Dedifferentiated amniotic fluid mesenchymal stem cell (primary cell): ENCODE results near the gene SLC16A10.
"Not testable (repeated sequence)": the region's sequence is repeated elsewhere in the genome, so short reads cannot be mapped to it uniquely, and the experiment has no call there.

Experiments
- DNase-seq: peaks from one replicate; pipeline ENCODE4 v3.0.0-alpha.2; 2016; ENCODE audit errors: extremely low spot score

The SLC16A10 gene, protein sequence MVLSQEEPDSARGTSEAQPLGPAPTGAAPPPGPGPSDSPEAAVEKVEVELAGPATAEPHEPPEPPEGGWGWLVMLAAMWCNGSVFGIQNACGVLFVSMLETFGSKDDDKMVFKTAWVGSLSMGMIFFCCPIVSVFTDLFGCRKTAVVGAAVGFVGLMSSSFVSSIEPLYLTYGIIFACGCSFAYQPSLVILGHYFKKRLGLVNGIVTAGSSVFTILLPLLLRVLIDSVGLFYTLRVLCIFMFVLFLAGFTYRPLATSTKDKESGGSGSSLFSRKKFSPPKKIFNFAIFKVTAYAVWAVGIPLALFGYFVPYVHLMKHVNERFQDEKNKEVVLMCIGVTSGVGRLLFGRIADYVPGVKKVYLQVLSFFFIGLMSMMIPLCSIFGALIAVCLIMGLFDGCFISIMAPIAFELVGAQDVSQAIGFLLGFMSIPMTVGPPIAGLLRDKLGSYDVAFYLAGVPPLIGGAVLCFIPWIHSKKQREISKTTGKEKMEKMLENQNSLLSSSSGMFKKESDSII

DNA sequence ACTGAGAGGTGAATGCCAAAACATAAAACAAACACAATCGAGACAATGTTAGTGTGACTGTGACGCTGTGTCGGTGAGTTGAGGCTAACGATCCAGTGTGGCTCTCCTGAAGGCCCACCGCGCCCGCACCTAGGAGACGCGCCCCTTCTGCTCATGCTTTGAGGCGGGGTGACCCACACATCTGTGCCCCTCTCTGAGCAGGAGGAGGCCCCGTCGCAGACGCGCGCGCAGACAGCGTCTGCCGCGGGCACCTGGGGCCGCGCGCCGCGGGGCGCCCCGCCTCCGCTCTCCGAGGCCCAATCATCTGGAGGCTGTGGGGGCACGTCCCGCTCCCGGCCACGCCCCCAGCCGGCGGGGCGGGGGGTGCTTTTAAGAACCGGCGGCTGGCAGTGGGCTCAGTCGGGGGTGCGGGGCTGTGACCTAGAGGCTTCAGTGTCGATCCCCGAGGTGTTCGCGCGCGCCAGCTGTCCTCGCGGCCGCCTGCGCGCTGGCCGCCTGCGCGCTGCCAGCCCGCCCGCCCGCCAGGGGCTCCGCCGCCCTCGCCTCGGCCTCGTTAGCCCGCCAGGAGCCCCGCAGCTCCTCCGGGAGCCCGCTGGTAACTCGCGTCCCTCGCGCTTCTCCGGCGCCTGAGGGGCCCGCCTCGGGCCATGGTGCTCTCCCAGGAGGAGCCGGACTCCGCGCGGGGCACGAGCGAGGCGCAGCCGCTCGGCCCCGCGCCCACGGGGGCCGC is at the start of gene SLC16A10:
Gene SLC16A10 (plus strand): TSS at position 398 of the 730 bp plus-strand sequence. CDS start 250 bp downstream, at position 648.
- DNase-seq, result no peak

DNA sequence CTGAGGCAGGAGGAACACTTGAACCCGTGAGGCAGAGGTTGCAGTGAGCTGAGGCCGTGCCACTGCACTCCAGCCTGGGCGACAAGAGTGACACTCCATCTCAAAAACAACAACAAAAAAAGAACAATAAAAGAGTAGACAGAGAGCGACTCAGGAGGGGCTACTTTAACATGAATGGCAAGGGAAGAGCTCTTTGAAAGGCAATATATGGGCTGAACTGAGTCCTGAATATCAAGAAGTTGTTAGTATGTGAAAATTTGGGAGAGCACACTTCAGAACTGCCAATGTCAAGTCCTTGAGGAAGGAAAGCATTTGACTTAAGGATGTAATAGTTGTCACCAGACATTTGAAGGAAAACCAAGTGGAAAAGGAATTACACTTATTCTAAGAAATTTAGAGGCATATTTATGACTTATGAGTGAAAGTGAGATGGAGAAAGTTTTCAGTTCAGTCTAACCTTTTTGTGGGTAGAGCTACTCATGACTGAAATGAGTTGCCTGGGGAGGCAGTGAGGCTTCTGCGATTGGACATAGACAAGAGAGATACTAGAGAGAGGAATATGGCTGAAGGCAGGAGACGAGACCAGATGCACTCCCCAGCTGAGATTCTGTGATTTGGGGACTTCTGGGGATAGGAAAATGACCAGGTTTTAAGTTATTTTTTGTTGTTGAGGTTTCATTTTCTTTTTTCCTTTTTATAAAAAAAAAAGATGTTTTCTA is 48.6 kb upstream of the SLC16A10 start:
- no peak for DNase-seq

DNA sequence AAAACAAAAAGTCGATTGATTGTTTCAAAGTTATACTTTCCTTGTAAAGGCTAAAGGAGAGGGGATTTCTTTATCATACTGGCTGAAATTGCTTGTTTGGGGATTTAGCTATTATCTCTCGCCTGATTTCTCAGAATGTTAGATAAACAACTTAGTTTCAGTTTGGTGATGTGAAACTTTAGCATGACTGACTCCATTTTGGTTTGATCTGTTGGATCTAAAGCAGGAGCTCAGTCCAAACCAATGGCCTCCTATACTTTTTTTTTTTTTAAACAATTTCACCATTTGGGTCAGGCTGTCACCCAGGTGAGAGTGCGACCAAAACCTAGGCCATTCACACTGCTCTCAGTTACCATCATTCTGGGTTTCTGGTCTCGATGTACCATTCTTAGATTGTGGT is 45.4 kb upstream of the SLC16A10 start:
- no peak for DNase-seq

DNA sequence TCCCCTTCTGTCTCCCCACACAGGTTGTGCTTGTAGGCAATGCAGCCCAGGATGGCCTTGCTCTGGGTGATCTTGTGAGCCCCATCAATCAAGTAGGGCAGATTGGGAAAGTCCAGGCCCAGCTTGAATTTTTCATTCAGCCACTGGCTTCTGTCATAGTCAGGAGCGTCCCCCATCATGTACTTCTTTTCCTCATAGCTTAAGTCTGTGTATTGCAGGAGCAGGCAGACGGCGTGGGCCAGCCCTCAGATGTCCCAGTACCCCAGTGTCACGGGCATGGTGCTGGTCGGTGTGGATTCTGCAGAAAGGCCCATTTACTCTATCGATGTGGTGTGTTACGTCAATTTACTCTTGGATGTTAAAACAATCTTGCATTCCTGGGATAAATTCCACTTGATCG is 40.1 kb upstream of the SLC16A10 start:
- DNase-seq, result no peak

DNA sequence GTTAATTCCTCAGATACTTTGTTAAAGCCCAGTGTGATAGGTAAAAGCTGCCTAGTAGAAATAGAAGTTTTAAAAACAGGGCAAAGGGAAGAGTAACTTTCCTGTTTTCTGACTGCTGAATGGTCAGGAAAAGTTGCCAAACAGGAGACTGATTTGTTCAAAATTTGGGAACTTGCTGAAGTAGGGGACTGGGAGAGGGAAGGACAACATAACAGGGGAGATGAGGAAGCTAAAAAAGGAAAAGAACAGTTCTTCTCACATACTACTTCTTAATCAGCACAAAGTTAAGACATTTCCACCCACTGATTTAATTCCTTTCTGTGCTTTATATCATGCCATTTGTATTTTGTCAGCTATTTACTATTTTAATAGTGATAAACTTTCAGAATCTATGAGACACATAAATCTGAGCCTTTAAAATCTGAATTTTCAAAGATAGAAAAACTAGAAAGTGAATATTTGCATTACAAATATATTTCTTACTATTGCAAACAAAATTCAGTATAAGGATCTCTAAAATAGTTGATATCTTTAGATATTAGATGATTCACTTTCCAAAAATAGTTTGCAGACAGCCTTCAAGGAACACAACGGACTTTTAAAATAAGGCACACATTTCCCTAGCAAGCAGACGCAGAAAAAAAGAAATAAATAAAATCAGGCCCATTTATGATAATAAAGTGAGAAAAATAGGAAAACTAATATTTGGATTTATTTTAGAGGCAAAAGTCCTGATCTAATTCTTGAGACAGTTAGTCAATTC is 36.9 kb upstream of the SLC16A10 start:
- no peak for DNase-seq

DNA sequence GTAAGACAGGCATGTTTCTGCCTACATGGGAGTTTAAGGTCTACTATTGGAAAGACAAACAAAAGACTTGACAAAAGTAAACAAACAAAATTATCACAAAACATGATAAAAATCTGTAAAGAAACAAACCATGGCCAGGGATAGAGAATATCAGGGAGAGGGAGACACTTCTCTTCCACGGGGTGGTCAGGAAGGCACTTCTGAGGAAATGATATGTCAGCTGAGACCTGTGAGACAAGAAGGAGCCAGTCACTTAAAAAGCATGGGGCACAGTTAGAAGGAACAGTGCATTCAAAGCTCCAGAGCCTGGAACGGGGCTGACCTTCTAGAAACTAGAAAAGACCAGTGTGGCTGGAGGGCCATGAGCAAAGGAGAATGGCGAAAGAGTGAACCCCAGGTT is 35.1 kb upstream of the SLC16A10 start:
- DNase-seq, result no peak

DNA sequence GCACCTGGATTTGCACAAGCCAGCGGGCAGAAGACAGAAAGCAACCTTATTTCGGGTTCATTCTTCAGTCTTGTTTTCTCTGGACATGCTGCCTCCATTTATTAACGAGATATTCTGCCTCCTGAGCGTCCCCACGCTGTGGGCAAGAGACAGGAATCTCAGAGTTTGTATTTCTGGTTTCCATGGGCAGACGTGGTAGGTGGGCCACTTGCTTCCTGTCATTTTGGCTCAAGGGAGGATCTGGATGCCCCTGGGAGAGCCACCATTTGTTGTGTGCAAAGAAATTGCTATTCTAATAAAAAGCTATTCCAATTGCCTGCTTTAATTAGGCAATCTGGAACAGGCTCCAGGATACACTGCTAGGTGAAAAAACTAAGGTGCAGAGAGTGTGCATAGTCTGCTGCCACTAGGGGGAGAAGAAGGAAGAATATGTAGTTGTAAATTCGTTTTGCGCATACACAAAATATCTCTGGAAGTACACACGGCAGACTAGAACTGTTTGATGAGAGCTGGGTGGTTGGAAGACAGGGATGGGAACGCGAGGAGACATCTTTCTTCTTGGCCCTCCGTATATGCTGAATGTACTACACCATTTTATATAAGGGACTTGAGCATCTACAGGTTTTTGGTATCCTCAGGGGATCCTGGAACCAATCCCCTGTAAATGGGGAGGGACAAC is 30.1 kb upstream of the SLC16A10 start:
- DNase-seq, result no peak

DNA sequence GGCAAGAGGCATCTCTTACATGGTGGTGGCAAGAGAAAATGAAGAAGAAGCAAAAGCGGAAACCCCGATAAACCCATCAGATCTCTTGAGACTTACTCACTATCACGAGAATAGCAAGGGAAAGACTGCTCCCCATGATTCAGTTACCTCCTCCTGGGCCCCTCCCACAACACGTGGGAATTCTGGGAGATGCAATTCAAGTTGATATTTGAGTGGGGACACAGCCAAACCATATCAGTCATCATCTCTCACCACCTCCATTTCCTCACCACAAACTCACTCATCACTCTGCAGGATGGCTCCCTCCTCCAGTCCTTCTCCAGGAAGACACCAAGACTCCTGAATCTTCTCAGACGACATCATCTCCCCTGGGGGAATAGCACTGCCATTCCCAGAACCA is 25.8 kb upstream of the SLC16A10 start:
- DNase-seq, result no peak

DNA sequence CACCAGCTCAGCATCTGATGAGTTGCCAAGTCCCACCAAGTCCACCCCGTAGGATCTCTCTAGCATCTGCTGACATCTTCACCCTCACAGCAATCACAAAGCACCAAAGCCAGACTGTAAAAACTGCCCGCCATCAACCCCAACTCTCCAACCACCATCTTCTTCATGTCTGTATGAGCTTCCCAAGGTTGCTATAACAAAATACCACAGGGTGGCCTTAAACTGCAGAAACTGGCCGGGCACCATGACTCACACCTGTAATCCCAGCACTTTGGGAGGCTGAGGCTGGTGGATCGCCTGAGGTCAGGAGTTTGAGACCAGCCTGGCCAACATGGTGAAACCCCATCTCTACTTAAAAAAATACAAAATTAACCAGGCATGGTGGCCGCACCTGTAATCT is 25.3 kb upstream of the SLC16A10 start:
- DNase-seq, result not testable (repeated sequence)

DNA sequence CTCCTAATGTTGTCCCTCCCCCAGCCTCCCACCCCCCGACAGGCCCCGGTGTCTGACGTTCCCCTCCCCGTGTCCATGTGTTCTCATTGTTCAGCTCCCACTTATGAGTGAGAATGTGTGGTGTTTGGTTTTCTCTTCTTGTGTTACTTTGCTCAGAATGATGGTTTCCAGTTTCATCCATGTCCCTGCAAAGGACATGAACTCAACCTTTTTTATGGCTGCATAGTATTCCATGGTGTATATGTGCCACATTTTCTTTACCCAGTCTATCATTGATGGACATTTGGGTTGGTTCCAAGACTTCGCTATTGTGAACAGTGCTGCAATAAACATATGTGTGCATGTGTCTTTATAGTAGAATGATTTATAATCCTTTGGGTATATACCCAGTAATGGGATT is 24.4 kb upstream of the SLC16A10 start:
- not testable (repeated sequence) for DNase-seq

DNA sequence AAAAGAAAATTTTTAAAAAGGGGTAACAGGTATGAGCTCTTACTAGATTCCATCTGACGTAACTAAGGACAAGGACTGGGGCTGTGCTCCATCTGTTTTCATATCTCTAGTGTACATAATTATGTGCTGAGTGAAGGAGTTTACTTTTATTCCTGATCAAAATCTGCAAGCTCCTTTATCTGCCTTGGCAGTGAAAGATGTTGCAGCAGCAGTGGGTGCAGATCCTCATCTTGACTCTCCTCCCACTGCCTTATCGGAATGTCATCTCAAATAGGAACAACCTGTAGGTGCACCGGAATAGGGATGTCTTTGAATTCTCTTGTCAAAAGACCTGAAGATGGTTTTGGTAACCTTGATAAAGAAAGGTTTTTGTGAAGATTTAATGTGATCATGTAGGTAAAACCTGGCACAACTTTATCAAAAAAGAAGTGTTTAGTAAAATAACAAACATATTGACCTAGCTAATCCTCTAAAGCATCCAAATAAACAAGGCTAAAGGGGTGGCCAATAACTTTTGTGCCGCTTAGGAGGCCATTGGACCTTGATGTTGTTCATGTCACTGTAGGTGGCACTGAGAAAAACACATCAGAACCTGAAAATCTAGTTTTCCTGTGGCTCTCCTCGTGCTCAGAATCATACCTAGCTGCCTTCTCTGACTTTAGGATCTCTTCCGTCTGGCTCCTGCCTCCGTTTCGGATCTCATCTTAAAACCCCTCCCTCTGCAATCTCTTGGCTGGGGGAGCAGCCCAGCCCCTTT is 19.0 kb upstream of the SLC16A10 start:
- DNase-seq, result no peak

DNA sequence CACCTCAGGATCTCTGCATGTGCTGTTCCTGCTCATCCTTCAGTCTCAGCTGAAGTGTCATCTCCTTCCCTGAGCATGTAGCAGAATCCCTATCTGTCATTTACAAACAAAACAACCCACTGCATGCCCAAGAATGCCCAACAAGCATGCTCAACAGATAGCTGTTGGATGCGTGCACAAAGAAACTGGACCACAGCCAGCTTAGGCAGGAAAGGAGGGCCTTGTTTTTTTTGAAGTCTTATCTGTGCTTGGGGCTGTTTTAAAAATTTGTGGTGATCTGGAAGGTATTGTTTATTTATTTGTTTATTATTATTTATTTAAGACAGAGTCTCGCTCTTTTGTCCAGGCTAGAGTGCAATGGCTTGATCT is 18.5 kb upstream of the SLC16A10 start:
- no peak for DNase-seq

DNA sequence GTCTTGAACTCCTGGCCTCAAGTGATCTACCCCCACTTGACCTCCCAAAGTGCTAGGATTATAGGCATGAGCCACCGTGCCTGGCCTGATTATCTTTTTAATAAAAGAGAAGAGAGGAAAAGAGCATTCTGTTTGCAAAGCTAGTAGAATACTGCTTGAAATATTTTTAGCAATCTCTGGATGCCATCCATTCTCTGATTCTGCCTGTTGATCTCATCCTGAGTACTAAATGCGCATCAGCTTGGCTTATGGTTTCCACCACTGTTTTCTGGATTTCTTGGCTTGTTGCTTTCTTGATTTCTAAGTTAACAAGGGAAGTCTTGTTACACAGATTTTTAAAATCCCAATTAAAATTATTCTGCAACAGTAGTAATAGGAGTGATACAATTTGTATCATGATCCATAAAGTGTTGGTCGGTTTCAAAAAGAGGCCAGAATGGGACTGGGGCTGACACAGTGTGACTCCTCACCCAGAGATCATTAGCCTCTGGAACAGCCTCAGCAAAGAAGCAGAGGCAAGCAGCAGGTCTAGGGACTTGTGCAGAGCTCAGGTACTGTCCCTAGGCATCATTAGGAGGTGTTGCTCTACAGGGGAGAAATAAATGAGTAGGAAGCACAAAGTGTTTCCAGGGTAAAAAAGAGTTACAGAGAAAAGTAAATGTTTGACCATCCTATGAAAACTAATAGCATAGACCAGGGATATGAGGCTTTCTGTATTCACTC is 17.8 kb upstream of the SLC16A10 start:
- no peak for DNase-seq

DNA sequence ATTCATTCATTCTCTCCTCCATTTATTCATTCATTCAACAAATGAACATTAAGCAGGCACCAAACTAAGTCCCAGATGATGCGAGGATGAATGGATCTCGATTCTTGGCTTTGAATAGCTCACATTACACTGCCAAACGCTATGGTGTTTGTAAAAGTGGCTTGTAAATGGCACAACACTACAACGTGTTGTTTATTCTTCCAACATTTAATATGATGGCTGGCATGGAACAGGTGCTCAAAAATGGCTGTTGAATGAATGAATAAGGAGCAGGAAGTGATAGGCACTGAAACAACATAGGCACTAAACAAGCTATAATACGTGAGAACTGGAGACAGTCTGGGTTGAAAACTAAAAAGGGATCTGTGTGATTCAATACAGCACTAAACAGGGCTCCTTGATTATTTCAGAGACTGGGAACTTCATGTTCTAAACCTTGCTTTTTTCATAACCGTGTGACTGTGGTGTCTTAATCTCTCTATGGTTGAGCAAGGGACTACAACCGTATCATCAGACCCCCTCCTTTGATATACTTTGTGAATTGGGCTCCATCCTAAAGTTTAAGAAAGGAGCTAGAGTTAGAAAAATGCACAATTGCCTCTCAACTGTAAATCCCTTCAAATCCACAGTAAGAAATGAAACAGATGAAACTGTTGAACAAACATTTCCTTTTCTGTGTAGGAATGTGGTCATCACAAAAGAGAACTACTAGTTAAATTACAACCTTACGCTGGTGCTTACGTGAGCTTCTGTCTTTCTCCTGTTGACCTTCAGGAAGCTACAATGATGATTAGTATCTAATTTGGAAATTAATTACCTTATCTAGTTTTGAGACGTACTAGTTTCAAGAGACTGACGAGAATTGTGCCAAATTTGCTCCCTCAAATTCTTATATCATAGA is 16.9 kb upstream of the SLC16A10 start:
- DNase-seq, result no peak

DNA sequence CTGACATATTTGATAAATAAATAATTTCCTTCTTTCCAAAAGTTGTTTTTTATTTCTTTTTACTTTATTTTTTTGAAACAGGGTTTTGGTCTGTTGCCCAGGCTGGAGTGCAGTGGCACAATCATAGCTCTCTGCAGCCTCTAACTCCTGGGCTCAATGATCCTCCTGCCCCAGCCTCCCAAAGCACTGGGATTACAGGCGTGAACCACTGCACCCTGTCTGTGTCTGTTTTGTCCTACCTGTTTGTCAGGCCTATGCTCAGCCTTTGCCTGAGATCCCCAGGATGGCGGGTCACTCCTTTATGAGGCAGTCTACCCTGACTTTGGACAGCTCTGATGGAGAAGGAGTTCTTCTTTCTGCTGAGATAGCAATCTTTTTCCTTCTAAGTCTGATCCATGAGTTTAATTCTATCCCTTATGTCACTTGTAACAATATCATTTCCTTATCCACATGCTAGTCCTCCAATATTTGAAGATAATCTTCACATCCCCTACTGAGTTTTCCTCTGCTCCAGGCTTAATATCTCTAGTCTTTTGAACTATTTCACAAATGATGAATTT is 14.4 kb upstream of the SLC16A10 start:
- DNase-seq, result no peak

DNA sequence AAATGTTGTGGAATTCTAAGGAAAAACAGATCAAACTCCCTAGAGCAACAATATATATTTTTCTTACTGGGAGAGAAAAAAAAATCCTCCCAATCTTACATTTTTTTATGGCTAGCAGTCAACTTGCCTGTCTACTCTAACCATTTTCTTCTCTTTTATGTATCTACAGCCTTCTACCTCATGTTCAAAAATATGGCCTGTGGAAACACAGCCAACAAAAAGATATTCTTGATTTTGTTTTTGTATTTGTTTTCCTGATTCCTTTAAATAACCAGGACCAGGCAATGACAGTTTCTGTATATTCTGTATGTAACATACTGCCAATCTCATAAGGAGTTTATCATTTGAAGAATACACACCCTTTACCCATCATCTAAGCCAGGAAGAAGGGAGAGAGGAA is 13.0 kb upstream of the SLC16A10 start:
- no peak for DNase-seq

DNA sequence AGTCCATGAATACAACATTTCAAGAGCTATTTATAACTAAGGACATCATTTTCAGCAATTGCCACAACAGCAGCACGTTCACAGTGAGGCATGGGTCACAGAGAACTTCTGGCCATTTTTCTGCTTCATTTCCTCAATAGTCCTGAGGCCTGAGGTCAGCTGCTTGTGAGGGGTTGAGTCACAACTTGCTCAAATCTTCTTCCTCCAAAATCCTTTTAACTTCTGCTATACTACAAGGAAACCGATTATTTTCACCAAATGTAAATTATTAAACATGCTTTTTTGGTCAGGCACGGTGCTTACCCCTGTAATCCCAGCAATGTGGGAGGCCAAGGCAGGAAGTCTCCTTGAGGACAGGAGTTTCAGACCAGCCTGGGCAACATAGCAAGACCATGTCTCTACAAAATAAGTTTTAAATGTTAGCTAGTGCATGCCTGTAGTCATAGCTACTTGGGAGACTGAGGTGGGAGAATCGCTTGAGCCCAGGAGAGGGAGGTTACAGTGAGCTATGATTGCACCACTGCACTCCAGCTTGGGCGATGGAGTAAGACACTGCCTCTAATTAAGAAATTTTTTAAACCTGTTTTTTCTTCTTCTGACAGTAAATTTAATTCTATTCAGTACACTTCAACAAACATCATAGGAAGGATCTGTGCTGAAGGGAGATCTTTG is 11.1 kb upstream of the SLC16A10 start:
- no peak for DNase-seq

DNA sequence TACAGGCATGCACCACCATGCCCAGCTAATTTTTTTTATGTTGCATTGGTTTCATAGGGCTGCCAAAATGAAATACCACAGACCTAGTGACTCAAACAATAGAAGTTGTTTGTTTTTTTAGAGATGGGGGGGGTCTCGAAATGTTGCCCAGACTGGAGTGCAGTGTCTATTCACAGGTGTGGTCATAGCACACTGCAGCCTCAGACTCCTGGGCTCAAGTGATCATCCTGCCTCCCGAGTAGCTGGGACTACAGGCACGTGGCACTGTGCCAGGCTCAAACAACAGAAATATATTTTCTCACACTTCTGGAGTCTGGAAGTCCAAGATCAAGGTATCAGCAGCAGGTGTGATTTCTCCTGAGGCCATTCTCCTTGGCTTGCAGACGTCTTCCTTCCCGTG is 6.6 kb upstream of the SLC16A10 start:
- no peak for DNase-seq
